Small intestine (tissue), 7 donors: ENCODE data around the gene RPEL1. TPM values are rescaled to one million over a fixed set of nuclear protein-coding genes. Genes with fewer than 3 reads are reported as not detected.
"Not testable (repeated sequence)": the region's sequence is repeated elsewhere in the genome, so short reads cannot be mapped to it uniquely, and the experiment has no call there.

Source experiments
- DNase-seq, 2 donors: peaks; one replicate each; pipeline versions ENCODE4 v3.0.0 to v3.0.0-alpha.2; 2013
- FAIRE-seq: peaks from 2 replicates; lab custom pipeline; 2012; peaks lifted over from hg19 to GRCh38; lab: Jason Lieb, UNC
- H3K27ac ChIP-seq, 3 donors: one replicate each; pipeline ENCODE4 v1.5.1; 2013; ENCODE audit warnings: low read length in 2 of 3, mild to moderate bottlenecking in 2 of 3, control low read depth in 1 of 3, inconsistent platforms in 1 of 3, low read depth in 1 of 3, moderate library complexity in 1 of 3
- H3K27me3 ChIP-seq, 3 donors: one replicate each; pipeline ENCODE4 v1.6.1; 2013; ENCODE audit warnings: low read length in 3 of 3, inconsistent platforms in 1 of 3; ENCODE audit not compliant: control insufficient read depth in 3 of 3, insufficient read depth in 3 of 3
- H3K36me3 ChIP-seq, 3 donors: one replicate each; pipeline ENCODE4 v1.6.1; 2013; ENCODE audit warnings: low read length in 3 of 3, inconsistent platforms in 1 of 3, low read depth in 1 of 3, mild to moderate bottlenecking in 1 of 3, moderate library complexity in 1 of 3; ENCODE audit not compliant: control insufficient read depth in 3 of 3, insufficient read depth in 2 of 3
- H3K4me1 ChIP-seq, 3 donors: one replicate each; pipeline ENCODE4 v1.6.1; 2013; ENCODE audit warnings: low read length in 2 of 3, inconsistent platforms in 1 of 3, low read depth in 1 of 3, mild to moderate bottlenecking in 1 of 3, moderate library complexity in 1 of 3; ENCODE audit not compliant: control insufficient read depth in 3 of 3, insufficient read depth in 2 of 3
- H3K4me3 ChIP-seq, 3 donors: one replicate each; pipeline ENCODE4 v1.5.1; 2013; ENCODE audit warnings: low read length in 3 of 3, control low read depth in 1 of 3, inconsistent platforms in 1 of 3, low read depth in 1 of 3, mild to moderate bottlenecking in 1 of 3, moderate library complexity in 1 of 3
- H3K9me3 ChIP-seq, 2 donors: one replicate each; pipeline ENCODE4 v1.6.1; 2013; ENCODE audit warnings: low read depth in 1 of 2, low read length in 1 of 2; ENCODE audit not compliant: control insufficient read depth in 2 of 2, insufficient read depth in 1 of 2
- WGBS, 3 donors: extraction: QIAGEN DNeasy Blood & Tissue Kit; methylation state at CpG; one replicate each; pipeline ENCODE4 v1.1.7; 2013; 5-methylcytosine and 5-hydroxymethylcytosine counted together
- polyA plus RNA-seq, 4 donors: library from polyadenylated mRNA; stranded (reverse) in 3 of 4; unstranded in 1 of 4; fragments of 200-250 nt in 3 of 4; fragments of 120-200 nt in 1 of 4; gene quantifications; one replicate each; pipeline versions ENCODE4 v1.2.1 to v1.2.3, GENCODE V29; 2013
- donor health status: healthy with polysubstance abuse.
- donor health status: control.
- donor health status: control.
- donor health status: Bipolar disorder and iron deficiency.
- donor health status: healthy.

RPEL1 gene
- polyA plus RNA-seq, 4 donors = 0.01 to 0.09 TPM; not detected in 2

- Histone ChIP-seq H3K4me1 (no peaks in the 10 kb centered on the region), H3K36me3 (no peaks in the 10 kb centered on the region), H3K9me3 (peaks cover 0 to 6% of the 10 kb centered on the region in 2 donors), H3K27ac (no peak overlapping the region), H3K27me3 (no peaks in the 10 kb centered on the region), H3K4me3 (no peak overlapping the region)
- WGBS, 3 donors = 68 to 75% (median 70%) methylated on average over 8 of the region's 8 CpGs
- FAIRE-seq (no peak), DNase-seq (no peak)
Measured at GRCh38 chr10:103204353-103205255, 41.1 kb upstream of the RPEL1 start.

- 77 to 82% (median 79%) methylated on average over 4 of the region's 4 CpGs for WGBS, 3 donors
- H3K27ac ChIP-seq, H3K27me3 ChIP-seq, H3K4me3 ChIP-seq, FAIRE-seq, DNase-seq, H3K4me1 ChIP-seq, H3K36me3 ChIP-seq: not testable (repeated sequence)
- H3K9me3 ChIP-seq = peaks cover 0 to 13% of the 10 kb centered on the region in 2 donors
Measured at GRCh38 chr10:103205401-103205800, 40.3 kb upstream of the RPEL1 start.

GRCh38 chr10:103206715-103207114 lies 39.0 kb upstream of the RPEL1 start:
- not testable (repeated sequence) for H3K27ac ChIP-seq, FAIRE-seq, DNase-seq, H3K4me1 ChIP-seq, H3K27me3 ChIP-seq, H3K36me3 ChIP-seq, H3K4me3 ChIP-seq
- 64 to 75% (median 68%) methylated on average over 3 of the region's 3 CpGs for WGBS, 3 donors
- H3K9me3 ChIP-seq = peaks cover 0 to 18% of the 10 kb centered on the region in 2 donors

GRCh38 chr10:103207141-103207540 lies 38.5 kb upstream of the RPEL1 start:
- no peak for FAIRE-seq
- H3K4me1 ChIP-seq = no peaks in the 10 kb centered on the region
- peaks cover 0 to 18% of the 10 kb centered on the region in 2 donors for H3K9me3 ChIP-seq
- no peak overlapping the region for H3K4me3 ChIP-seq
- no peaks in the 10 kb centered on the region for H3K27me3 ChIP-seq
- H3K27ac ChIP-seq = no peak overlapping the region
- H3K36me3 ChIP-seq = no peaks in the 10 kb centered on the region
- no peak for DNase-seq
- WGBS, 3 donors = 61 to 64% (median 63%) methylated on average over 2 of the region's 2 CpGs

GRCh38 chr10:103207643-103208042 lies 38.0 kb upstream of the RPEL1 start:
- 53 to 68% (median 56%) methylated on average over 3 of the region's 3 CpGs for WGBS, 3 donors
- FAIRE-seq, H3K4me1 ChIP-seq, DNase-seq, H3K27me3 ChIP-seq, H3K36me3 ChIP-seq, H3K27ac ChIP-seq, H3K4me3 ChIP-seq: not testable (repeated sequence)
- H3K9me3 ChIP-seq = peaks cover 0 to 18% of the 10 kb centered on the region in 2 donors

GRCh38 chr10:103210262-103210661 lies 35.4 kb upstream of the RPEL1 start:
- 84 to 94% (median 87%) methylated on average over 4 of the region's 4 CpGs for WGBS, 3 donors
- FAIRE-seq = not testable (repeated sequence)

GRCh38 chr10:103215601-103216000 lies 30.1 kb upstream of the RPEL1 start:
- H3K27ac ChIP-seq = no peak overlapping the region
- FAIRE-seq (no peak), DNase-seq (no peak)
- no peaks in the 10 kb centered on the region for H3K27me3 ChIP-seq
- 87 to 94% (median 88%) methylated on average over 5 of the region's 5 CpGs for WGBS, 3 donors
- H3K9me3 ChIP-seq = peaks cover 0 to 7% of the 10 kb centered on the region in 2 donors
- no peak overlapping the region for H3K4me3 ChIP-seq
- H3K4me1 ChIP-seq = no peaks in the 10 kb centered on the region
- no peaks in the 10 kb centered on the region for H3K36me3 ChIP-seq

More at GRCh38 chr10:103210262-103210661, 35.4 kb upstream of the RPEL1 start:
- DNase-seq, H3K4me3 ChIP-seq, H3K36me3 ChIP-seq, H3K27me3 ChIP-seq, H3K4me1 ChIP-seq, H3K27ac ChIP-seq: not testable (repeated sequence)
- peaks cover 0 to 20% of the 10 kb centered on the region in 2 donors for H3K9me3 ChIP-seq

- WGBS, 3 donors = 57 to 67% (median 60%) methylated on average over 4 of the region's 4 CpGs
- not testable (repeated sequence) for H3K9me3 ChIP-seq, H3K27me3 ChIP-seq, H3K27ac ChIP-seq, H3K36me3 ChIP-seq, H3K4me3 ChIP-seq, DNase-seq, H3K4me1 ChIP-seq, FAIRE-seq
Measured at GRCh38 chr10:103216362-103216761, 29.3 kb upstream of the RPEL1 start.
